GM19193 (cell line): ENCODE data around the gene SPAG8.

ENCODE experiments used
- POLR2A ChIP-seq: IDR thresholded peaks from 4 replicates; pipeline ENCODE4 v1.6.1; 2011; ENCODE audit not compliant: insufficient read depth, insufficient read length; ENCODE audit errors: extremely low read depth

The SPAG8 gene

GRCh38 chr9:35828716-35829083 is 16.6 kb upstream of the SPAG8 start, which contains the start of gene FAM221B:
Gene FAM221B (minus strand): TSS chr9:35828732. CDS start chr9:35826161, 2,571 bp downstream.
- TF ChIP-seq POLR2A: no peak

GRCh38 chr9:35827486-35827885 is 15.4 kb upstream of the SPAG8 start:
- TF ChIP-seq POLR2A: no peak

DNA sequence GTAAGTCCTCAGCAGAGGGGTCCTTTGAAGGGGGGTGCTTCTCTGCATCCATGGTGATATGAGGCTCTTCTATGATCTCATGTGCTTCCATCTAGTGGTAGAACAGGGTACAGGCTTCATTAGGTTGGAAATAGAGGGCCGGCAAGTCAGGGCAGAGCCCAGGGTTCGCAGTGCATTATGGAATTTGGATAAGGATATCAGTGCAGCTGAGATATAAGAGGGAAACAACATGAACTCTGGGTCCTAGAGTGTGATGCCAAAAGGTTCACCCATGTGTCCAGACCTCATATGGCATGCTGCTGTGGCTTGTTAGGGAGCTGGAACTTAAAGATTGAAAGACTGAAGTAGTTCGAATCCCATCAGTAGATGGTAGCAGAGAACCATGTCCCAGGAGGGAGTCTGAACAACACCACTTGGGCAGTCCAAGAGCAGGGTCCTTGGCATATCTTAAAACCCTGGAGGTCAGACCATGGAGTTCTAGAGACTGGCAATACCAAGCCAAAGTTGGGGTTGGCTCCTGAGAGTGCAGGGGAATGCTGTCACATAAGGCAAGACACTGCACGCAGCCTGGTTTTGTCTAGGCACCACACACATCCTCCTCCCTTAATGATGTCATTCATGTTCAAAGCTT is 14.1 kb upstream of the SPAG8 start:
- TF ChIP-seq POLR2A: no peak

DNA sequence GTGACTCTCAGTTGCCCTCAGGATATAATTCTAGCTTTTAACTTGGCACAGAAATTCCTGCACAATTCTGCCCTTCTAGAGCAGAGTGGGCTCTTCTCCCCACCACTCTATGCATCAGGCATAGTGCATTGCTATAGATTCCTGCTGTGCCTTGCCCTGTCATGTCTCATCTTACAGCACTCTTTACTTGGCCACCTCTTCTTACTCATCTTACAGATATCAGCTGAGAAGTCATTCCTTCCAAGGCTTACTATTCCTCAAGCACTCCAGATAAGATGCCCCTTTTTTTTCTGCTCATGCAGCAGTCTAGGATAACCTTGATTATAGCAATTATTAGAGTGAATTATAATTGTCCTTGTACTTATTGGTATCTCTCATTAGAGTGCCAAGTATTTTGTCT is 10.9 kb upstream of the SPAG8 start:
- TF ChIP-seq POLR2A: no peak

DNA sequence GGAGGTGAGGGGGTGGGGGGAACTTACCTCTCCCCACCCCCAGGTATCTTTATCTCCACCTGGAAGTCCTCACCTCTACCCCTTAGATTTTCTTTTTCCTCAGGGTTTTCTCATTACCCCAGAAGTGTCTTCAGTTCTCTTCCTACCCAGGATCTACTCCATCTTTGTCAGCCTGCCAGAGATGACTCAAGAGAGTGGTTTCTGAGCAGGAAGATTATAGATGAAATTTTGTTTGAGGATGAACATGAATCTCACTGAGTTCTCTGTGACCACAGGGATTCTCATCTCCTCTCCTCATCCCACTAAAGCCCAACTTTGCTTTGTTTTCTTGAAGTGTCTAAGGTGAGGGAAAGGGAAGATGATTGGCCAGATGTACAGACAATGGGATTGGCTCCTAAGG is 8.0 kb upstream of the SPAG8 start:
- no peak for TF ChIP-seq POLR2A

GRCh38 chr9:35818341-35818740 is 6.3 kb upstream of the SPAG8 start:
- TF ChIP-seq POLR2A: no peak

GRCh38 chr9:35816708-35817107 is 4.6 kb upstream of the SPAG8 start:
- no peak for TF ChIP-seq POLR2A

DNA sequence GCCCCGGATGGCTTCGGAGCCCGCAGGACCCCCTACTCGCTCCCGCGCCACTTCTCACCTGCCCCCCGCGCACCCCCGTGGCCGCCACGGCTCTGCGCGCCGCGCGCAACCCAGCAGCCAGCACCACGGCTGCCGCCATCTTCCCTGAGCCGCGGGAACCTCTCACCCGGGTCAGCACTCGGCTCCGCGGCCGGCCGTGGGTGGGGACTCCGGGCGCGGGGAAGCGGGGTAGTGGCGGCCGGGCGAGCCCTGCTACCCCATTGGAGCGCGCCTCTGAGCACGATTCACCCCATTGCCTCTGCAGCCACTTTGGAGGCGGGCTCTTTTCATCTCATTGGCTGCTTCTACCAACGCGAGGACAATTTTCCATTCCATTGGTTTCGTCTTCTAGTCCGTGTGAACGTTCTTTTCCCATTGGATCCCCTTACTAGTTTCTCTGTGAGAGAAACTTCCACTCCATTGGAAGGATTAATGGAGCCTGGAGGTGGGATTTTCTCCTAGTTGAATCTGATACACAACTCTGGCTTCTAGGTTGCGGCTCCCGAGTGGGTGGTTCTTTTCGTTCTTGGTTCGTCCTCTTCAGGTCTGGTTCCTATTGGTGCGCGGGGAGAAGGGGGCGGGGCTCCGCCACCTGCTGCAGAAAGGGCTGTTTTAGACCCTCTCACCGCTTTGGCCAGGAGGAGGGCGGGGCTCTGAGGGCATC is 2.9 kb upstream of the SPAG8 start, which contains the start of gene HINT2:
Gene HINT2 (minus strand): TSS at position 202 of the 703 bp plus-strand sequence. CDS start 63 bp downstream, at position 139.
- TF ChIP-seq POLR2A: peak; percentile 95

DNA sequence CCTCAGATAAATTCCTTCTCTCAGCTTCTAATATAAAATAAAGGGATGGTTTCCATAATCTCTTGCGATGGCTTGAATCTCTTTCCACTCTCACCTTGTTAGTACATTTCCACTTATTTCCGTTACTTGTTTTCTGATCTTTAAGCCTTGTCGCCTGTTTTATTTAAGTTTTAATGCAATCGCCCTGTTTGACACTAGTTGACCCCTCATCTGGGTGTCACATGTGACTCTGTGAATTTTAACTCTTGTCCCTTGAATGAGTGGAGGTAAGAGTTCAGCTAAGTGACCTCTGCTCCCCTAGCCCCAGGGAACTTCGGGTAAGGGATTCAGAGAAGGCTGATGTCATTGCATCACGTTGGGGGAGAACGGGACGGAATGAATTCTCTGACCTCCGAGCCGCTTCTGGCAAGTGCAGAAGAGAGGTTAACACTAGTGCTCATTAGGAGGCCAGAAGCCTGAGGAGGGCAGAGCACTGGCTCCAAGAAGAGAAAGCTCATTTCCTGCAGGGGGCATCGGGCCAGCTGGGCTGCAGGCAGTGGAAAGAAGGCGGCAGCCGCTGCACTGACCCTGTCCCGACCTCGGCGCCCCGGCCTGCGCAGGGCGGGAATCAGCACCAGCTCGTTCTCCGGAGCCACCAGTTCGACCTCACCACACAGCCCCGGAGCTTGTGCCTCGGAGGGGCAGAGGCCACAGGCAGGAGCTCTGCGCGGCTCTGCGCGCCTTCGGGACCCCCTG is 2.2 kb upstream of the SPAG8 start:
- no peak for TF ChIP-seq POLR2A

- no peak for TF ChIP-seq POLR2A
Measured at GRCh38 chr9:35813434-35814105, 1.5 kb upstream of the SPAG8 start.

DNA sequence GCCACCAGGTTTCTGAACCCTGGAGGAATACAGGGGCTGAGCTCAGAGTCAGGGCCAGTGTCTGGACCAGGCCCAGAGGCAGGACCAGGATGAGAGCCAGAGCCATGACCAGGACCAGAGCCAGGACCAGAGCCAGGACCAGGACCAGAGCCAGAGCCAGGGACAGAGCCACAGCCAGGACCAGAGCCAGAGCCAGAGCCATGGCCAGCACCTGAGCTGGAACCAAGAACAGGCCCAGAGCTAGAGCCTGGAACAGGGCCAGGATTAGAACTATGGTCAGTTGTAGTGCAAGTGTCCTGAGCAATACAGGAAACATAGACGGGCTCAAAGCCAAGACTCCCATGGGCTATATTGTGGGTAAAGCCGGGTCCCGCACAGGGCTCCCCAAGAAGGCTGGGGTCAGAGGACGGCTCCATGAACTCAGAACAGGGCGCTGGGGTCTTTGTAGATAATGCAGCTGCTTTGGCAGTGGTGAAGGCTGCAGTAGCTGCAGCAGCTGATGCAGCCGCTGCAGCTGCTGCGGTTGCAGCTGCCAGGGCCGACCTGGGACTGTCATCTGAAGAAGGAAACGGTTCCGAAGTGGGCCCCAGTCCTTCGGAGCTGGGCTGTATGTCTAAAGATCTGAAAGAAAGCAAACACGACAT is 559 bp downstream of the SPAG8 start:
- no peak for TF ChIP-seq POLR2A

- no peak for TF ChIP-seq POLR2A
Measured at GRCh38 chr9:35810122-35810521, 1.9 kb downstream of the SPAG8 start.

DNA sequence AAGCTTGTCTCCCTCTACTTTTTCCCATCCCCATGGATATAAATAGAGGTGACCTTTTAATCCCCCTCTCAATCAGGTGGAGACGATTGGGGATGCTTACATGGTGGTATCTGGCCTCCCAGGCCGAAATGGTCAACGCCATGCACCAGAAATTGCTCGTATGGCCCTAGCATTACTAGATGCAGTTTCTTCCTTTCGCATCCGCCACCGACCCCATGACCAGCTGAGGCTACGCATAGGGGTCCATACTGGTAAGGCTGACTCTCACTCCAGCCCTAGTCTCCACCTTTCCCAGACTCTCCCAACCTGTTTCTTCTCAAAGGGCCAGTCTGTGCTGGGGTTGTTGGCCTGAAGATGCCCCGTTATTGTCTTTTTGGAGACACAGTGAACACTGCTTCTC is 3.6 kb downstream of the SPAG8 start:
- no peak for TF ChIP-seq POLR2A

GRCh38 chr9:35806101-35806500 is 6.0 kb downstream of the SPAG8 start:
- TF ChIP-seq POLR2A: no peak
